CD4-positive, alpha-beta T cell (primary cell): ENCODE measurements around the gene RCN2. TPM values are rescaled to one million over a fixed set of nuclear protein-coding genes. Genes with fewer than 3 reads are reported as not detected.

ENCODE experiments used
- ATAC-seq: fragments of 200-7000 bp; cut with Tn5 transposase; one replicate; pipeline ENCODE4 v1.10.0; 2022; ENCODE audit warnings: mild to moderate bottlenecking; ENCODE audit not compliant: poor library complexity
- CTCF ChIA-PET: fragments of 350-600 bp; sonication (Branson Sonifier 250); formaldehyde crosslinking; loops from one replicate; lab custom pipeline; 2021; ENCODE audit warnings: antibody characterized with exemption, inconsistent platforms; lab: Charles Lee
- POLR2A ChIA-PET: fragments of 350-600 bp; sonication (Branson Sonifier 250); formaldehyde crosslinking; loops from one replicate; lab custom pipeline; 2021; ENCODE audit warnings: antibody characterized with exemption, inconsistent platforms; lab: Charles Lee
- DNase-seq, 14 experiments: peaks; one replicate each; pipeline ENCODE4 v3.0.0-alpha.2; 2013 to 2020; ENCODE audit warnings: mixed read lengths in 2 of 14
- H3K27ac ChIP-seq, 2 donors: one replicate each; pipeline versions ENCODE4 v1.5.1 to v1.7.0; 2013; ENCODE audit warnings: low read length in 2 of 2, low read depth in 1 of 2, mild to moderate bottlenecking in 1 of 2
- H3K27me3 ChIP-seq, 2 experiments: 1 replicate in 1 of 2; 2 replicates in 1 of 2; pipeline versions ENCODE4 v1.6.1 to v1.7.0; 2013; ENCODE audit warnings: low read length in 2 of 2, control low read depth in 1 of 2, mild to moderate bottlenecking in 1 of 2, moderate library complexity in 1 of 2; ENCODE audit not compliant: insufficient read depth in 2 of 2, control insufficient read depth in 1 of 2
- H3K36me3 ChIP-seq: one replicate; pipeline ENCODE4 v1.6.1; 2013; ENCODE audit warnings: low read length, control low read depth; ENCODE audit not compliant: insufficient read depth
- H3K4me1 ChIP-seq: one replicate; pipeline ENCODE4 v1.6.1; 2013; ENCODE audit warnings: low read length, control low read depth; ENCODE audit not compliant: insufficient read depth
- H3K4me3 ChIP-seq: one replicate; pipeline ENCODE4 v1.5.1; 2013; ENCODE audit warnings: mild to moderate bottlenecking, low read length, moderate library complexity
- H3K9me3 ChIP-seq, 2 experiments: 1 replicate in 1 of 2; 2 replicates in 1 of 2; pipeline versions ENCODE4 v1.6.1 to v1.7.0; 2013; ENCODE audit warnings: low read length in 2 of 2, mild to moderate bottlenecking in 2 of 2, control low read depth in 1 of 2, moderate library complexity in 1 of 2; ENCODE audit not compliant: control insufficient read depth in 1 of 2, insufficient read depth in 1 of 2
- H3K27ac Mint-ChIP-seq: one replicate; pipeline ENCODE4 v1.8.0; 2020; ENCODE audit warnings: mixed read lengths
- H3K27me3 Mint-ChIP-seq: one replicate; pipeline ENCODE4 v1.8.0; 2021; ENCODE audit warnings: mixed read lengths
- H3K36me3 Mint-ChIP-seq: one replicate; pipeline ENCODE4 v1.8.0; 2021; ENCODE audit warnings: low read depth, mixed read lengths
- H3K4me1 Mint-ChIP-seq: one replicate; pipeline ENCODE4 v1.8.0; 2021; ENCODE audit warnings: low read depth, mixed read lengths
- H3K4me3 Mint-ChIP-seq: one replicate; pipeline ENCODE4 v1.8.0; 2020; ENCODE audit warnings: mild to moderate bottlenecking, mixed read lengths
- H3K9me3 Mint-ChIP-seq: one replicate; pipeline ENCODE4 v1.8.0; 2020; ENCODE audit warnings: mixed read lengths
- intact Hi-C, 2 experiments: fragments of 100-400 bp; cut with DNase I in 1 of 2; cut with micrococcal nuclease in 1 of 2; formaldehyde crosslinking; loops; one replicate each; pipeline versions ENCODE4 v1.15.1 to v1.9.0; 2023 to 2025; cut with DNase I, micrococcal nuclease
- total RNA-seq, 174 experiments: library from RNA in 2 of 174; stranded (reverse) in 2 of 174; gene quantifications; one replicate each; pipeline ENCODE4 v1.2.3 and lab custom pipeline; 2021 to 2026
- TF ChIP-seq, protein P1 (sequence below): fragments of 200-600 bp; IDR thresholded peaks from one replicate; pipeline ENCODE4 v1.8.0; 2022; ENCODE audit warnings: antibody characterized with exemption, mild to moderate bottlenecking

The RCN2 gene
- total RNA-seq, 2 experiments from 2014 or later = 18.1 to 19.1 TPM

GRCh38 chr15:76979331-76979925 lies 47.9 kb downstream of the RCN2 start:
- H3K27me3 Mint-ChIP-seq = no peaks in the 10 kb centered on the region
- intact Hi-C loops = loop anchor here in 1 of 2 experiments (10.0 kb wide), 1 partner anchor 135 kb away; no protein-coding TSS in a partner anchor
- no peak overlapping the region for H3K27ac Mint-ChIP-seq
- H3K4me3 Mint-ChIP-seq = no peak overlapping the region
- H3K36me3 Mint-ChIP-seq = no peaks in the 10 kb centered on the region
- no peak overlapping the region for H3K27ac ChIP-seq
- no peak overlapping the region for H3K4me3 ChIP-seq
- ATAC-seq = no peak
- no peaks in the 10 kb centered on the region for H3K36me3 ChIP-seq
- H3K4me1 Mint-ChIP-seq = no peaks in the 10 kb centered on the region
- no peaks in the 10 kb centered on the region for H3K9me3 Mint-ChIP-seq
- TF ChIP-seq, protein P1, sequence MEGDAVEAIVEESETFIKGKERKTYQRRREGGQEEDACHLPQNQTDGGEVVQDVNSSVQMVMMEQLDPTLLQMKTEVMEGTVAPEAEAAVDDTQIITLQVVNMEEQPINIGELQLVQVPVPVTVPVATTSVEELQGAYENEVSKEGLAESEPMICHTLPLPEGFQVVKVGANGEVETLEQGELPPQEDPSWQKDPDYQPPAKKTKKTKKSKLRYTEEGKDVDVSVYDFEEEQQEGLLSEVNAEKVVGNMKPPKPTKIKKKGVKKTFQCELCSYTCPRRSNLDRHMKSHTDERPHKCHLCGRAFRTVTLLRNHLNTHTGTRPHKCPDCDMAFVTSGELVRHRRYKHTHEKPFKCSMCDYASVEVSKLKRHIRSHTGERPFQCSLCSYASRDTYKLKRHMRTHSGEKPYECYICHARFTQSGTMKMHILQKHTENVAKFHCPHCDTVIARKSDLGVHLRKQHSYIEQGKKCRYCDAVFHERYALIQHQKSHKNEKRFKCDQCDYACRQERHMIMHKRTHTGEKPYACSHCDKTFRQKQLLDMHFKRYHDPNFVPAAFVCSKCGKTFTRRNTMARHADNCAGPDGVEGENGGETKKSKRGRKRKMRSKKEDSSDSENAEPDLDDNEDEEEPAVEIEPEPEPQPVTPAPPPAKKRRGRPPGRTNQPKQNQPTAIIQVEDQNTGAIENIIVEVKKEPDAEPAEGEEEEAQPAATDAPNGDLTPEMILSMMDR = no peak
- ChIA-PET POLR2A (interaction anchor here (2.2 kb wide), 1 partner anchor 16 kb away, joined by 7 read pairs; the partner anchor contains the start of gene PSTPIP1), CTCF (interaction anchor here (1.4 kb wide), 1 partner anchor 15 kb away, joined by 5 read pairs; the partner anchor contains the start of gene PSTPIP1)
- DNase-seq = no peak
- peaks cover 9% of the 10 kb centered on the region for H3K4me1 ChIP-seq
- H3K27me3 ChIP-seq = no peaks in the 10 kb centered on the region
- H3K9me3 ChIP-seq = peaks cover 0 to 9% of the 10 kb centered on the region in 2 experiments

- H3K4me1 Mint-ChIP-seq = no peaks in the 10 kb centered on the region
- Histone ChIP-seq H3K4me3 (no peak overlapping the region), H3K36me3 (no peaks in the 10 kb centered on the region), H3K27ac (no peak overlapping the region), H3K9me3 (peaks cover 0 to 9% of the 10 kb centered on the region in 2 experiments), H3K27me3 (no peaks in the 10 kb centered on the region), H3K4me1 (peaks cover 9% of the 10 kb centered on the region)
- no peaks in the 10 kb centered on the region for H3K27me3 Mint-ChIP-seq
- ATAC-seq (no peak), DNase-seq (no peak)
- intact Hi-C loops = loop anchor here in 1 of 2 experiments (10.0 kb wide), 1 partner anchor 135 kb away; no protein-coding TSS in a partner anchor
- TF ChIP-seq, protein P1 = no peak
- no peak overlapping the region for H3K27ac Mint-ChIP-seq
- no peaks in the 10 kb centered on the region for H3K9me3 Mint-ChIP-seq
- POLR2A ChIA-PET = interaction anchor here (2.2 kb wide), 1 partner anchor 15 kb away, joined by 7 read pairs; the partner anchor contains the start of gene PSTPIP1
- no peak overlapping the region for H3K4me3 Mint-ChIP-seq
- H3K36me3 Mint-ChIP-seq = no peaks in the 10 kb centered on the region
- CTCF ChIA-PET = interaction anchor here (1.4 kb wide), 1 partner anchor 14 kb away, joined by 5 read pairs; the partner anchor contains the start of gene PSTPIP1
Measured at GRCh38 chr15:76979996-76980520, 48.5 kb downstream of the RCN2 start.

DNA sequence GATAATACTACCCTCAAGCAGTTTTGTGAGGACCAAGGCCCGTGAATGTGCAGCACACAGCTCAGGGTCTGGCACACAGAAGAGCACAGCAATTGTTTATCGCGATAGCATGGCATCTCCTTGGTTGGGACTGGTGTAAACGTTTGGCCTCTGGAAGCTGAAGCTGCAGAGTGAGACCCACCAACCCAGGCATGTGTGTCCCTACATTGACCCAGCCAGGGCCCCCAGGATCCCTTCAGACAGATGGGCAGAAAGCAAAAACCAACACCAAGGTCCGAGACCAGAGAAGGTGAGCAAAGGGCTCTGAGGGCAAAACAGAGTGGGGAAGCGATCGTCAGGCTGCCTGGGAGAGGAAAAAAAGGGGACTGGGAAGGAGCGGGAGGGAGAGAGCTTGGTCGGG lies 50.8 kb downstream of the RCN2 start:
- TF ChIP-seq, protein P1 = no peak
- intact Hi-C loops = no loop called here
- Histone ChIP-seq H3K27me3 (no peaks in the 10 kb centered on the region), H3K4me1 (peaks cover 8% of the 10 kb centered on the region), H3K36me3 (no peaks in the 10 kb centered on the region), H3K9me3 (peaks cover 0 to 9% of the 10 kb centered on the region in 2 experiments), H3K4me3 (no peak overlapping the region), H3K27ac (no peak overlapping the region)
- CTCF ChIA-PET = no interaction called here
- POLR2A ChIA-PET = no interaction called here
- H3K9me3 Mint-ChIP-seq = no peaks in the 10 kb centered on the region
- H3K4me3 Mint-ChIP-seq = no peak overlapping the region
- peaks cover 5% of the 10 kb centered on the region for H3K4me1 Mint-ChIP-seq
- no peaks in the 10 kb centered on the region for H3K27me3 Mint-ChIP-seq
- DNase-seq (no peak), ATAC-seq (no peak)
- no peak overlapping the region for H3K27ac Mint-ChIP-seq
- no peaks in the 10 kb centered on the region for H3K36me3 Mint-ChIP-seq
